Gastrocnemius medialis (tissue), 4 donors: Measurements from ENCODE around the gene ZNF687. TPM values are rescaled to one million over a fixed set of nuclear protein-coding genes. Genes with fewer than 3 reads are reported as not detected.
"Not testable (repeated sequence)": the region's sequence is repeated elsewhere in the genome, so short reads cannot be mapped to it uniquely, and the experiment has no call there.

Experiments
- ATAC-seq, 2 donors: fragments of 150-250 bp; one replicate each; pipeline ENCODE4 v1.9.1; 2016
- DNase-seq, 2 donors: peaks; one replicate each; pipeline ENCODE4 v3.0.0-alpha.2; 2019
- H3K27ac ChIP-seq, 4 donors: fragments of 200-600 bp; sonication (generic); 1 replicate in 1 of 4; 2 replicates in 3 of 4; pipeline ENCODE4 v1.5.1; 2016 to 2018; ENCODE audit warnings: mild to moderate bottlenecking in 2 of 4, moderate library complexity in 1 of 4
- H3K27me3 ChIP-seq, 3 donors: fragments of 200-600 bp; sonication (generic) in 2 of 3; 1 replicate in 1 of 3; 2 replicates in 2 of 3; pipeline versions ENCODE4 v1.5.1 to v1.6.0; 2016 to 2019; ENCODE audit warnings: mild to moderate bottlenecking in 1 of 3, moderate library complexity in 1 of 3
- H3K36me3 ChIP-seq, 2 donors: fragments of 200-600 bp; sonication (generic) in 1 of 2; one replicate each; pipeline ENCODE4 v1.5.1; 2017 to 2018
- H3K4me1 ChIP-seq, 2 donors: fragments of 200-600 bp; sonication (generic) in 1 of 2; one replicate each; pipeline ENCODE4 v1.5.1; 2016 to 2017; ENCODE audit warnings: mild to moderate bottlenecking in 2 of 2
- H3K4me3 ChIP-seq, 4 donors: fragments of 200-600 bp; sonication (generic) in 3 of 4; 1 replicate in 1 of 4; 2 replicates in 3 of 4; pipeline ENCODE4 v1.5.1; 2016 to 2019; ENCODE audit warnings: mild to moderate bottlenecking in 2 of 4
- H3K9me3 ChIP-seq, 3 donors: fragments of 200-600 bp; sonication (generic) in 2 of 3; 1 replicate in 1 of 3; 2 replicates in 2 of 3; pipeline ENCODE4 v1.5.1; 2016 to 2019
- CTCF ChIP-seq, 5 experiments: fragments of 450-650 bp in 3 of 5; fragments of 200-600 bp in 2 of 5; sonication (generic) in 2 of 5; IDR thresholded peaks in 4 of 5; conservative IDR thresholded peaks in 1 of 5; 1 replicate in 4 of 5; 2 replicates in 1 of 5; pipeline ENCODE4 v1.5.1; 2016 to 2019; ENCODE audit warnings: antibody characterized with exemption in 5 of 5, mild to moderate bottlenecking in 3 of 5, moderate library complexity in 3 of 5
- POLR2A ChIP-seq, 2 donors: fragments of 450-650 bp; IDR thresholded peaks; one replicate each; pipeline ENCODE4 v1.6.1; 2017; ENCODE audit warnings: antibody characterized with exemption in 2 of 2, mild to moderate bottlenecking in 2 of 2, moderate library complexity in 2 of 2
- in situ Hi-C, 4 donors: fragments of 200-750 bp; cut with MboI; loops; one replicate each; pipeline versions ENCODE4 v1.15.0 to v1.8.0; 2017; ENCODE audit warnings: low sequenced_read_pairs in 4 of 4
- intact Hi-C: fragments of 100-400 bp; cut with DNase I; formaldehyde crosslinking; loops from one replicate; pipeline ENCODE4 v1.15.1; 2023; ENCODE audit warnings: low total_unique reads
- total RNA-seq, 4 donors: library from RNA; depleted of rRNA; stranded (reverse); fragments of >200 nt; gene quantifications; one replicate each; pipeline versions ENCODE4 v1.1.0 to v1.2.3, GENCODE V29; 2016

ZNF687 gene
- total RNA-seq, 4 donors from 2014 or later: 11.9 to 19.6 (median 16.6) TPM

GRCh38 chr1:151273924-151274466 lies 8.1 kb upstream of the ZNF687 start:
- Histone ChIP-seq H3K9me3 (no peaks in the 10 kb centered on the region), H3K27ac (no peak overlapping the region), H3K27me3 (no peaks in the 10 kb centered on the region), H3K4me1 (no peaks in the 10 kb centered on the region), H3K36me3 (peaks cover 0 to 38% of the 10 kb centered on the region in 2 donors), H3K4me3 (no peak overlapping the region)
- ATAC-seq (no peak), DNase-seq (no peak)
- in situ Hi-C loops: no loop called here
- intact Hi-C loops: no loop called here
- TF ChIP-seq POLR2A (IDR thresholded peaks at IDR 0.05) (no peak), CTCF (IDR thresholded peaks at IDR 0.05 in 4 of 5, conservative IDR thresholded peaks at IDR 0.05 in 1 of 5) (no peak)

- in situ Hi-C loops: not testable (repeated sequence)
Observed at GRCh38 chr1:151275341-151275740, 6.8 kb upstream of the ZNF687 start.

GRCh38 chr1:151277249-151277648 lies 4.8 kb upstream of the ZNF687 start:
- H3K27me3 ChIP-seq: no peaks in the 10 kb centered on the region
- H3K36me3 ChIP-seq: peaks cover 0 to 15% of the 10 kb centered on the region in 2 donors
- no peaks in the 10 kb centered on the region for H3K9me3 ChIP-seq
- DNase-seq: no peak
- peaks cover 0 to 4% of the 10 kb centered on the region in 2 donors for H3K4me1 ChIP-seq
- no peak overlapping the region for H3K27ac ChIP-seq
- intact Hi-C loops (no loop called here), in situ Hi-C loops (no loop called here)
- TF ChIP-seq POLR2A (IDR thresholded peaks at IDR 0.05): no peak
- H3K4me3 ChIP-seq: no peak overlapping the region
- no peak for ATAC-seq

More at GRCh38 chr1:151275341-151275740, 6.8 kb upstream of the ZNF687 start:
- H3K4me1 ChIP-seq, H3K9me3 ChIP-seq, ATAC-seq, H3K27ac ChIP-seq, H3K27me3 ChIP-seq, intact Hi-C loops, H3K4me3 ChIP-seq, DNase-seq: not testable (repeated sequence)
- peaks cover 0 to 28% of the 10 kb centered on the region in 2 donors for H3K36me3 ChIP-seq

GRCh38 chr1:151281225-151281968 lies 702 bp upstream of the ZNF687 start:
- intact Hi-C loops (loop anchor here (1.0 to 5.0 kb wide), 7 partner anchors 27 to 551 kb away; partner anchors contain the start of genes PI4KB, PSMB4, PSMD4 and RFX5), in situ Hi-C loops (no loop called here)
- DNase-seq (peak; percentile 95 to 98), ATAC-seq (peak; percentile 74 to 79)
- peak; percentile 56 to 74 for TF ChIP-seq POLR2A (IDR thresholded peaks at IDR 0.05)
- TF ChIP-seq CTCF (IDR thresholded peaks at IDR 0.05 in 4 of 5, conservative IDR thresholded peaks at IDR 0.05 in 1 of 5): peak in 4 of 5 experiments; percentile 52 to 82 (median 57)
- Histone ChIP-seq H3K4me3 (peak overlapping the region; percentile 70 to 81 (median 74)), H3K9me3 (no peaks in the 10 kb centered on the region), H3K36me3 (peaks cover 0 to 2% of the 10 kb centered on the region in 2 donors), H3K4me1 (peaks cover 10 to 21% of the 10 kb centered on the region in 2 donors), H3K27ac (peak overlapping the region; percentile 90 to 96 (median 94)), H3K27me3 (no peaks in the 10 kb centered on the region)

GRCh38 chr1:151282883-151283725 lies 1.0 kb downstream of the ZNF687 start:
- H3K4me3 ChIP-seq: peak overlapping the region; percentile 65 to 81 (median 74)
- no peak for ATAC-seq
- H3K27ac ChIP-seq: peak overlapping the region; percentile 90 to 96 (median 94)
- intact Hi-C loops (loop anchor here (5.0 kb wide), 3 partner anchors 64 to 549 kb away; partner anchors contain the start of genes RFX5, RORC and SNX27), in situ Hi-C loops (no loop called here)
- TF ChIP-seq POLR2A (IDR thresholded peaks at IDR 0.05) (no peak), CTCF (IDR thresholded peaks at IDR 0.05 in 4 of 5, conservative IDR thresholded peaks at IDR 0.05 in 1 of 5) (no peak)
- peaks cover 10 to 21% of the 10 kb centered on the region in 2 donors for H3K4me1 ChIP-seq
- H3K9me3 ChIP-seq: no peaks in the 10 kb centered on the region
- H3K27me3 ChIP-seq: no peaks in the 10 kb centered on the region
- peak in 1 of 2 donors; percentile 52 for DNase-seq
- peaks cover 0 to 19% of the 10 kb centered on the region in 2 donors for H3K36me3 ChIP-seq
